Measurements from ENCODE around the gene DUOX2. TPM values are rescaled to one million over a fixed set of nuclear protein-coding genes. Genes with fewer than 3 reads are reported as not detected.

The DUOX2 gene
- total RNA-seq, 4 donors from 2014 or later, result 0.68 to 23.8 (median 1.9) TPM

DNA sequence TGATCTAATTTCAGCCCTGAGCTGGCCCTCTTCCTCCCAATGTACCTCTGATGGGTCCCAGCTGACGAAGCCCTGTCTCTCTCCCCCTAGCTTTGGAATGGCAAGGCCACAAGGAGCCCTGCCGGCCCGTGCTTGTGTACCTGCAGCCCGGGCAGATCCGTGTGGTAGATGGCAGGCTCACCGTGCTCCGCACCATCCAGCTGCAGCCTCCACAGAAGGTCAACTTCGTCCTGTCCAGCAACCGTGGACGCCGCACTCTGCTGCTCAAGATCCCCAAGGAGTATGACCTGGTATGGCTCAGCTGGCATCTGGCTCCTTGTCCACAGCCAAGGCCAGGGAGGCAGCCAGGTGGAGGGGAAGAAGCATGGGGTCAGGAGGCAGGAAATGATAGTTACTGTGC, 30.0 kb upstream of the DUOX2 start:
- Histone ChIP-seq H3K27ac (no peak overlapping the region), H3K4me1 (no peaks in the 10 kb centered on the region), H3K4me3 (no peak overlapping the region), H3K9me3 (no peaks in the 10 kb centered on the region), H3K27me3 (no peaks in the 10 kb centered on the region), H3K36me3 (no peaks in the 10 kb centered on the region)
- TF ChIP-seq CTCF (IDR thresholded peaks at IDR 0.05), result no peak
- no peak for TF ChIP-seq POLR2AphosphoS5 (IDR thresholded peaks at IDR 0.05)
- no peak for TF ChIP-seq POLR2A (IDR thresholded peaks at IDR 0.05)
- TF ChIP-seq EP300 (IDR thresholded peaks at IDR 0.05; ENCODE audit: low read depth), result no peak
- in situ Hi-C loops (cut with MboI; ENCODE audit: low pct_ligation_motif_present in 1 of 4, low pct_unique_long_range_greater_than_20kb in 1 of 4, low sequenced_read_pairs in 3 of 4) (no loop called here), intact Hi-C loops (cut with DNase I; ENCODE audit: low total_unique reads) (no loop called here)
- DNase-seq, result no peak
- 92% methylated on average over 10 of the region's 11 CpGs; no CpG with 5 or more reads in 1 of the 2 donors for WGBS, 2 donors (ENCODE audit: low coverage in 1 of 2)

DNA sequence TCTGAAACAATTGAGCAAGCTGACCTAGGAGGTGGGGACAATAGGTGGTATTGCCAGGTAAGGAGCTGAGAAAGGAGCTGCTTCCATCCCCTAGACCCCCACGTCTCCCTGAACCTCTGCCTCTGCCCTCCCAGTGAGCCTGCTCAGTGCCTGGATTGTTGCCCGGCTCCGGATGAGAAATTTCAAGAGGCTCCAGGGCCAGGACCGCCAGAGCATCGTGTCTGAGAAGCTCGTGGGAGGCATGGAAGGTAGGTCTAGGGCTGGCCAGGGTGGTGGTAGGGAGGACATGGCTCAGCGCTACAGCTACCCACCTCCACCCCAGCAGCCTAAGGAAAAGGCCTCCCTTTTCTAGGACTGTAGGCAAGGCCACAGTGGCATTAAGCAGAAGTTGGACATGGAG, 29.1 kb upstream of the DUOX2 start:
- no peaks in the 10 kb centered on the region for H3K9me3 ChIP-seq
- in situ Hi-C loops (cut with MboI; ENCODE audit: low pct_ligation_motif_present in 1 of 4, low pct_unique_long_range_greater_than_20kb in 1 of 4, low sequenced_read_pairs in 3 of 4) (no loop called here), intact Hi-C loops (cut with DNase I; ENCODE audit: low total_unique reads) (no loop called here)

GRCh38 chr15:45141386-45141785, 27.4 kb upstream of the DUOX2 start:
- Histone ChIP-seq H3K4me1 (peaks cover 0 to 1% (median 0%) of the 10 kb centered on the region in 4 donors), H3K9me3 (no peaks in the 10 kb centered on the region), H3K27me3 (peaks cover 13% of the 10 kb centered on the region), H3K36me3 (no peaks in the 10 kb centered on the region), H3K27ac (no peak overlapping the region), H3K4me3 (no peak overlapping the region)
- no peak for DNase-seq
- 80 to 100% methylated on average over 3 to 5 of the region's 5 CpGs for WGBS, 2 donors (ENCODE audit: low coverage in 1 of 2)
- intact Hi-C loops (cut with DNase I; ENCODE audit: low total_unique reads) (no loop called here), in situ Hi-C loops (cut with MboI; ENCODE audit: low pct_ligation_motif_present in 1 of 4, low pct_unique_long_range_greater_than_20kb in 1 of 4, low sequenced_read_pairs in 3 of 4) (no loop called here)
- TF ChIP-seq POLR2A (IDR thresholded peaks at IDR 0.05), result no peak
- no peak for TF ChIP-seq EP300 (IDR thresholded peaks at IDR 0.05; ENCODE audit: low read depth)
- no peak for TF ChIP-seq CTCF (IDR thresholded peaks at IDR 0.05)
- no peak for TF ChIP-seq POLR2AphosphoS5 (IDR thresholded peaks at IDR 0.05)

More for the DNA sequence above, 29.1 kb upstream of the DUOX2 start:
- H3K4me3 ChIP-seq, result no peak overlapping the region
- peaks cover 4% of the 10 kb centered on the region for H3K27me3 ChIP-seq
- WGBS, 2 donors (ENCODE audit: low coverage in 1 of 2), result 87% methylated on average over 7 of the region's 7 CpGs; no CpG with 5 or more reads in 1 of the 2 donors
- no peaks in the 10 kb centered on the region for H3K36me3 ChIP-seq
- TF ChIP-seq POLR2A (IDR thresholded peaks at IDR 0.05) (no peak), POLR2AphosphoS5 (IDR thresholded peaks at IDR 0.05) (no peak), CTCF (IDR thresholded peaks at IDR 0.05) (no peak), EP300 (IDR thresholded peaks at IDR 0.05; ENCODE audit: low read depth) (no peak)
- no peak for DNase-seq
- no peaks in the 10 kb centered on the region for H3K4me1 ChIP-seq
- H3K27ac ChIP-seq, result no peak overlapping the region

GRCh38 chr15:45140557-45141250, 26.7 kb upstream of the DUOX2 start:
- no peak overlapping the region for H3K27ac ChIP-seq
- peaks cover 0 to 7% (median 0%) of the 10 kb centered on the region in 4 donors for H3K4me1 ChIP-seq
- DNase-seq, result no peak
- TF ChIP-seq EP300 (IDR thresholded peaks at IDR 0.05; ENCODE audit: low read depth) (no peak), POLR2A (IDR thresholded peaks at IDR 0.05) (no peak), POLR2AphosphoS5 (IDR thresholded peaks at IDR 0.05) (no peak), CTCF (IDR thresholded peaks at IDR 0.05) (no peak)
- H3K27me3 ChIP-seq, result peaks cover 19% of the 10 kb centered on the region
- intact Hi-C loops (cut with DNase I; ENCODE audit: low total_unique reads), result no loop called here
- in situ Hi-C loops (cut with MboI; ENCODE audit: low pct_ligation_motif_present in 1 of 4, low pct_unique_long_range_greater_than_20kb in 1 of 4, low sequenced_read_pairs in 3 of 4), result no loop called here
- no peaks in the 10 kb centered on the region for H3K9me3 ChIP-seq
- no peaks in the 10 kb centered on the region for H3K36me3 ChIP-seq
- H3K4me3 ChIP-seq, result no peak overlapping the region
- WGBS, 2 donors (ENCODE audit: low coverage in 1 of 2), result 93 to 95% methylated on average over 6 to 10 of the region's 10 CpGs

All from transverse colon (tissue), 4 donors.